NCI-H146 treated with DMSO at 0.1 percent for 48 hours (cell line): Measurements from ENCODE around the gene RPS3.

Experiments
- DNase-seq: peaks from one replicate; lab custom pipeline; 2025; ENCODE audit not compliant: unreplicated experiment; lab: John Stamatoyannopoulos, UW

RPS3 gene

GRCh38 chr11:75433443-75433842 is 34.1 kb downstream of the RPS3 start:
- DNase-seq, result no peak

- no peak for DNase-seq
Measured at GRCh38 chr11:75434051-75434450, 34.7 kb downstream of the RPS3 start.

GRCh38 chr11:75434886-75435570 is 35.7 kb downstream of the RPS3 start:
- DNase-seq, result no peak

- DNase-seq, result no peak
Measured at GRCh38 chr11:75435571-75435925, 36.2 kb downstream of the RPS3 start.

GRCh38 chr11:75436806-75437205 is 37.5 kb downstream of the RPS3 start:
- DNase-seq, result no peak

- no peak for DNase-seq
Measured at GRCh38 chr11:75437966-75438659, 38.8 kb downstream of the RPS3 start.

GRCh38 chr11:75439026-75439425 is 39.7 kb downstream of the RPS3 start:
- DNase-seq, result no peak

- DNase-seq, result no peak
Measured at GRCh38 chr11:75439495-75440120, 40.3 kb downstream of the RPS3 start.

- no peak for DNase-seq
Measured at GRCh38 chr11:75440960-75441803, 41.9 kb downstream of the RPS3 start.

GRCh38 chr11:75441804-75442132 is 42.5 kb downstream of the RPS3 start:
- DNase-seq, result no peak

GRCh38 chr11:75442161-75442885 is 43.0 kb downstream of the RPS3 start:
- DNase-seq, result no peak

GRCh38 chr11:75443043-75443442 is 43.7 kb downstream of the RPS3 start:
- DNase-seq, result no peak

GRCh38 chr11:75445315-75445953 is 46.1 kb downstream of the RPS3 start:
- DNase-seq, result no peak

- no peak for DNase-seq
Measured at GRCh38 chr11:75447415-75447814, 48.1 kb downstream of the RPS3 start.

GRCh38 chr11:75449271-75449670 is 50.0 kb downstream of the RPS3 start:
- no peak for DNase-seq

- DNase-seq, result no peak
Measured at GRCh38 chr11:75449776-75450175, 50.5 kb downstream of the RPS3 start.

- no peak for DNase-seq
Measured at GRCh38 chr11:75450236-75450635, 50.9 kb downstream of the RPS3 start.

- DNase-seq, result no peak
Measured at GRCh38 chr11:75450826-75451821, 51.8 kb downstream of the RPS3 start.

GRCh38 chr11:75453916-75454655 is 54.8 kb downstream of the RPS3 start:
- no peak for DNase-seq
